Left hindlimb (tissue), 1 donor: ENCODE measurements around the gene COL5A3.
A peak's percentile ranks its signal among the peaks of the same experiment; 100 is the strongest.
"Not testable (repeated sequence)": the region's sequence is repeated elsewhere in the genome, so short reads cannot be mapped to it uniquely, and the experiment has no call there.

Experiments
- DNase-seq: peaks from one replicate; pipeline ENCODE4 v3.0.0-alpha.2; 2018

The COL5A3 gene

DNA sequence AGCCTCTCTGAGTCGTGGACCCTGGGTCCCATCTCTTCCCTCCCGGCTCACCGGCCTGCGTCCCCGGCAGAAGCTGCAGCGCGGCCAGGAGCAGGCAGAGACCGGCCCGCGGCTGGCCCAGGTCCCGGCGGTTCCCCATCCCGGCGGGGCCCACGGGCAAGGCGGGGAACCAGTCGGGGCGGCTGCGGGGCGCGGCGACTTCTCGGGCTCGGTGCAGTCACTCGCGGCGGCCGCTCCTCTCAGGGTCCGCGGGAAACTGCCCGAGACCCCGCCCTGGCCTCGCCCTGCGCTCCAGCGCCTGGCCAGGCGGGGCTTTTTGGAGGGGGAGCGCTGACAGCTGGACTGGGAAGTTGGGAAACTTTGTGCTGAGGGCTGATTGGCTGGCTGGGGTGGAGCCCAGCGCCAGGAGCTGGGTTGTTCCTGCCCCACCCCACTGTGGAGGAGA is at the start of gene COL5A3:
Gene COL5A3 (minus strand): TSS at position 258 of the 445 bp plus-strand sequence. CDS start 119 bp downstream, at position 139.
- peak; percentile 74 for DNase-seq

DNA sequence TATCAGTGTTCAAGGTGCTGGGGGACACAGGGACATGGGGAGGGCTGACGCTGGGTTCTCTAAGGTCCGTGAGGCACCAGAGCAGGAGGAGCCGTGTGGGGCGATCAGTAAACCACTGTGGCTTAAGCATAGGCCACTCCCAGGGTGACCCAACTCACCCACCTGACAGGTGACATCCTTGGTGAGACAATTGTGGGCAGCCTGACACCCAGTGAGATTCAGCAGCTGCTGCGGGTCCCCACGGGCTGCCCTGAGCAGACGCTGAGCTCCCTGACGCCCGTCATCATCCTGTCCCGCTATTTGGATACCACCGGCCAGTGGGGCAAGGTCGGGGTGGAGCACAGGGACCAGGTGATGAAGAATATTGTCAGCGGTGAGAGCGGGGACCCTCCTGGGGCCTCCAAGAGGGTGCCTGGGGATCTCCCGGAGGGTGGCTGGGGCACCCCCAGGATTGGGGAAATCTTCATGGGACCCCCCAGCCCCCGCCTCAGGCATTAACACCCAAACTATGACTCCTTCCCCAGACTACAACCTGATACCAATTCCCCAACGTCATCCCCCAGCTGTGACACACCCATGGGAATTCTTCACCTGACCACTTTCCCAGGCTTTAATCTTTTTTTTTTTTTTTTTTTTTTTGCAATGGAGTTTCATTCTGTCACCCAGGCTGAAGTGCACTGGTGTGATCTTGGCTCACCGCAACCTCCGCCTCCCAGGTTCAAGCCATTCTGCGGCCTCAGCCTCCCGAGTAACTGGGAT is 42.5 kb upstream of the COL5A3 start:
- DNase-seq: no peak

DNA sequence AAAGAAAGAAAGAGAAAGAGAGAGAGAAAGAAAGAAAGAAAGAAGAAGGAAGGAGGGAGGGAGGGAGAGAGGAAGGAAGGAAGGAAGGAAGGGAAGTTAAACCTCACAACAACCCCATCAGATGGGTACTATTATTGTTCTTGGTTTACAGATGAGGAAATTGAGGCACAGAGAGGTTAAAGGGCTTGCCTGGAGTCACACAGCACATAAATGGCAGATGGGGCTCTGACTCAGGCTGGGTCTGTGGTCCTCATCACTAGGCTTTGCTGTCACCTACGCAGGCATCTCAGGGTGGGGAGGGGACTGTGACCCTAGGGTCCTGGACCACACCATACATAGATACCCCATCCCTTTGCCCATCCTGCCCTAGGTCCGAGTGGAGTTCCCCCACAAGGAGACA is 39.3 kb upstream of the COL5A3 start:
- DNase-seq: no peak

DNA sequence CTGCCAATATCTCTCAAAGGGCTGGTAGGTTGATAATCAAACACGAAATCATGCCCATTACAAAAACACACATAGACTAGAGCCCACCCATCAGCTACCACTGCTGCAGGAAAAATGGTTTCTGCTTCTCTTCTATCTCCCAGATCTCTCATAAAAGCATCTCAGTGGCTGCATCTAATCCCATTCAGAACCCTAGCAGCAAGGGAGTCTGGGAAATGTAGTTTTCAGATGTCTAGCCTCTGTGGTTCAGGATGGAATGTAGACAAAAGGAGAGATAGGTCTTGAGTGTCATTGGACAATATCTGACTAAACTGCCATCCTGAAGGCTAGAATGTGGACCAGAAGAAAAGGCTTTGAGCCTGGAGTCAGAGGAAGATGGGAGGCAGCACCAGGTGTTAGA is 35.1 kb upstream of the COL5A3 start:
- no peak for DNase-seq

DNA sequence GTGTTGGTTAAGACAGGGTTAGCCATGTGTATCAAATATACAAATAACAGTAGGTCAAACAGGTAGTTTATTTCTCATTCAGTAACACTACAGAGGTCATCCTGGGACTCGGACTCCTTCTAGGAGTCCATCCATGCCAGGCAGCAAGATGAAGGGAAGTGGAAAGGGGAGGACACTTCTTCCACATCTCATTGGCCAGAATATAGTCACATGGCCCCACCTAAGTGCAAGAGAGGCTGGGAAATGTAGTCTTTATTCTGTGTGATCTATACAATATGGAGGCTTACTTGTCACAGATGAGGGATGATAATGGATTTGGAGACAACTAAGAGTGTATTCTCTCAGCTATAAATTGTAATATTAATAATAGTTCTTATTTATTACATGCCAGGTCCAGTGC is 34.1 kb upstream of the COL5A3 start:
- no peak for DNase-seq

DNA sequence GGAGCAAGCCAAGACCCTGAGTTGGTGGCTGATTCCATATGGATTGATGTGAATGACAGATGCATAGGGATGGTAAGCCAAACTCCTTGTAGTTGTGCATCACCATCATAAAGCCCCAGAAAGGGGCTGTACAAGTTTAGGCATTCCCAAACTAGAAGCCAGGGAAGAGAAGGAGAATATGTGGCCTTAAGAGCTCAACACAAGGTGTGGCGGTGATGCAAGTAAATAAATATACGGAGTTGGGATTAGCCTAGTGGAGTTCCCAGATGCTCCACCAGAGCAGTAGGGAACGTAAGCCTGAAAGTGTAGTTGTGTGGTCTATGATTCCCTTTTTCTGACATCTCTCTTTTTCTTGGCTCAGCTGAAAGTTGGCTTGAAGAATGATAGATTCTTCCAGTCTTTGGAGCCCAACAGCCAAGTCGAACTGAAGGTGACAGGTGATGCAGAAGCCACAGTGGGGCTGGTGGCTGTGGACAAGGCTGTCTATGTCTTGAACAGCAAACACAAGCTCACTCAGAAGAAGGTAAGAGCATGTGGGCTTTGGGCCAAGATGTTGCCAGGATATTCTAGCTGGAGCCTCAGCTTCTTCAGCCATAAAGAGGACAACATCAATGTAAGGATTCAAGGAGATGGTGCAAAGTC is 33.1 kb upstream of the COL5A3 start:
- no peak for DNase-seq

DNA sequence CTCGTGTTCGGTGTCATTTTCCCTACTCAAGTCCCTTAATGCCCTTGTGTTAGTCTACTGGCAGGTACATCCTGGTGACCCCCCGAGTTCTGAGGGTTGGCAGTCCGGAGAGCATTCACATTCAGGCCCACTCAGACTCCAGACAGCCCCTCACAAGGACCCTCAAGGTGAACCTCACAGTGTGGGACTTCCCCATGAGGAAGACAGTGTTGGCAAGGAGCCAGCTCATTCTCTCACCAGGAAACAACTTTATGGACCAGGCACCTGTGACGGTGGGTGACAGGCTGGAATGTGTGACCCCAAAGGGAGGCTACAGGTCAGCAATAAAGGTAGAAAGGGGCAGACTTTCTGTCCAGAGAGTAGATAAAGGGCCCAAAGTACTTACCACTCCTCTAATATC is 27.5 kb upstream of the COL5A3 start:
- no peak for DNase-seq

DNA sequence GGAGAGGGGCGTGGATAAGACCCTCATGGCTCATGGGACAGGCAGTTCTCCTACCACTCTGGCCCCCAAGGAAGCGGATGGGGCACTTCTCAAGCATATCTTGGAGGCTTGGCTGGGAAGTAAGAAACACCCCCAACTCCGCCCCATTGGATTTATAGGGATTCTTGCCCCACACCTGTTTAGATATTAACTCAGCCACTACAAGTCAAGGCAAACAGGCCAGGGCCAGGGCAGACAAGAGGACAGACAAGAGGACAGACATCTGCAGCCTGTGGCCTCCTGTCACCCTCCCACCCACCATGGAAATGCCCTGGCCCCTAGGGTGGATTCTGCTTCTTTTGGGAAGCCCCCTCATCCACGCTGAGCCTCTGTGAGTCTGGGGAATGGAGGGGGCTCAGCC is 27.1 kb upstream of the COL5A3 start:
- no peak for DNase-seq

DNA sequence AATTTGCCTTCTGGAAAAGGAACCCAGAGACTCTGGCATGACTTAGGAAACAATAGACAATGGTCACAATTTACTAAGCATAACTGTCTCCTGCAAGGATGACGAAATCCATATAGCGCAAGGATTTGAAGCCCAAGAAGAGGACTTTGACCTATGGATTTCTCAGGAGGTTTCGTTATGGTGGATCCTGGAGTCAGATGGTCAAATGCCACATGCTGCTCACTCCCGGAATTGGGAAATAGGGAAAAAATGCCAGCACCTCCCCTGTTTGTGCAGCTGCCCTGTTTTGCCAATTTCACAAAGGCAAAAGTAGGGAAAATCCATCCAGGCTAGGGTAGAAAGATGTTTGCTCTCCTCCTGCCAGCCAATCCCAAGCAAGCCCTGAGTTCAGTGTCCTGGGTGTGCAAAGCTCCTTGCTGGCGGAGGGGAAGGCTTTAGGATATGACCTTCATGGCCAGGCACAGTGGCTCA is 26.3 kb upstream of the COL5A3 start:
- DNase-seq: no peak

DNA sequence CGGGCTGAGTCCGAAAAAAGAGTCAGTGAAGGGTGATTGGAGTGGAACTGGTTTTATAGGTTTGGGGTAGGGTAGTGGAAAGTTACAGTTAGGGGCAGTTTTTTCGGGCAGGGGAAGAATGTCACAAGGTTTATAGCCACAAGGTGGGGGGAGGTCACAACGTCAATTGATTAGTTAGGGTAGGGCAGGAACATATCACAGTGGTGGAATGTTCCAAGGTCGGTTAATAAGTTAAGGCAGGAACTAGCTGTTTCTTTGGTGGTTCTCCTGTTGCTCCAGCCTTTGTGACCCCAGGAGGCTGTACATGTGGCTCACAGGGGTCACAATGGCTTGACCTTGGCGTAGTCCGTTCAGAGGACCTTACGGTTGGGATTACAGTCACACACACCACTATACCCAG is 23.3 kb upstream of the COL5A3 start:
- no peak for DNase-seq

DNA sequence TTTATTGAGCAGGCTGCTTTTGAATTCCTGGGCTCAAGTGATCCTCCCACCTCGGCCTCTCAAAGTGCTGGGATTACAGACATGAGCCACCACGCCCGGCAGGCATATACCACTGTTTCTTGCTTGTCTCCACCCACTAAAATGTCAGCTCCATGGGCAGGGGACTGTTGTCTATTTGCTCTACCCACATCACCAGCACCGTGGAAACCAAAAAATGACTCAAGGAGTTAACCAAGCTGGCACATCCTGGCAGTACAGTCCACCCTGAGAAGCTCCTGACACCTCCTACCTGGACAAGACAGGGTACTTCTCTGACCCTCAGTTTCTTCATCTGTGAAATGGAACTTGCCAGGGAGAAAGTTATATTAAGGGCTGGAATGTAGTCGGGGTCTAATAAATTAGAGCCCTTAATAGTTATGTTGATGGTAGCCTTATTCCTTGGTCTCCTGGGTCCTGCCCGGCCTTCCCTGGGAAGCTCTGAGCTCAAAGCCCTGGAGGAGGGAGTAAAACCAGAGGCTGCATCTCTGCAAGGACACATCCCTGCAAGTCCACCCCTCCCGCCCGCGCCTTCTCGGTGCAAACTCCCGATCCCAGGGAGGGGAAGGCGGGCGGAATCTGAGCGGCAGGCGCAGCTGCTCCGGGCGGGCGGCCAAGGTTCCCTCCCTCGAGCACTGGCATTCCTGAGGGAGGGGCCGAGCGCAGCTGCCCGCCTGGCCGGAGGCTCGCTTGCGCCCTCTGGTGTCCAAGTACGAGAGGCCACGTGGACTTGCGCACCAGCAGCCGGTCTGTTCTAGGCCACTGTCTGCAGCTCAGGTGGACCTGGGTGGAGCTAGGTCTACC is 17.1 kb upstream of the COL5A3 start:
- peak; percentile 96 for DNase-seq

DNA sequence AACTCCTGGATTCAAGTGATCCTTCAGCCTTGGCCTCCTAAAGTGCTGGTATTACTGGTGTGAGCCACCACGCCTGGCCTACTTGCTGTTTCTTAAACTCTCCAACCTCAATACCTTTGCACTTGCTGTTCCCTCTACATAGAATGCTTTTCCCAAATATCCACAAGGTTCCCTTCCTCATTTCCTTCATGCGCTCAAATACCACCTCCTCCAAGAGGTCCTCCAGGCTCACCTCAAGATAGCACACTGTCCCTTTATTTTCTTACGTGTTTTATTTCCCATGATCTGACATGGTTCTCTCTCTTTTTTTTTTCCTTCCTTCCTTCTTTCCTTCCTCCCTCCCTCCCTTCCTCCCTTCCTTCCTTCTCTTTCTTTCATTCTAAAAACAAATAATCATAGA is 16.4 kb upstream of the COL5A3 start:
- no peak for DNase-seq

DNA sequence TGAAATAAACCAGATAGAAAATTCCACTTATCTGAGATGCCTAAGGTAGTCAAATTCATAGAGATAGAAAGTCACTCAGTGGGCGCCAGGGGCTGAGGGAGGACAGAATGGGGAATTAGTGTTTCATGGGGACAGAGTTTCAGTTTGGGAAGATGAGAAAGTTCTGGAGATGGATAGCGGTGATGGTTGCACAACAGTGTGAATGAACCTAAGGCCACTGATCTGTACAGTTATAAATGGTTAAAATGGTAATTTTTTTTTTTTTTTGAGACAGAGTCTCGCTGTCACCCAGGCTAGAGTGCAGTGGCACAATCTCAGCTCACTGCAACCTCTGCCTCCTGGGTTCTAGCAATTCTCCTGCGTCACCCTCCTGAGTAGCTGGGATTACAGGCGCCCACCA is 12.8 kb upstream of the COL5A3 start:
- DNase-seq: not testable (repeated sequence)

DNA sequence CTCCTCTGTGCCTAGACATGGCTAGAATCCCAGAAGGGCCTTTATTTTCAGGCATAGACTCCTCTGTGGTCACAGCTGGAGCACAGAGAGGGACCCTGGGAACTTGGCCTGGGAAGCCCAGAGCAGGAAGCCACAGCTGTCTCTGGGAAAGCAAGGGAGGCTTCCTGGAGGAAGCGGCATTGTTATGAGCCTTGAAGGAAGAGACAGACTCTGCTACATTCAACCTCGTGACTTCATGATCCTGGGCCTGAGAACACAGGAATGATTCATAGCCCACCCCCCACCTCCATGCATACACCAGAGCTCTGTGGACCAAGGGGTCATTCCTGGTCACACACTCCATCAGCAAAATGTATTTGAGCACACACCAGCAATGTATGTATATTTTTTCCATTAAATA is 11.6 kb upstream of the COL5A3 start:
- DNase-seq: no peak

DNA sequence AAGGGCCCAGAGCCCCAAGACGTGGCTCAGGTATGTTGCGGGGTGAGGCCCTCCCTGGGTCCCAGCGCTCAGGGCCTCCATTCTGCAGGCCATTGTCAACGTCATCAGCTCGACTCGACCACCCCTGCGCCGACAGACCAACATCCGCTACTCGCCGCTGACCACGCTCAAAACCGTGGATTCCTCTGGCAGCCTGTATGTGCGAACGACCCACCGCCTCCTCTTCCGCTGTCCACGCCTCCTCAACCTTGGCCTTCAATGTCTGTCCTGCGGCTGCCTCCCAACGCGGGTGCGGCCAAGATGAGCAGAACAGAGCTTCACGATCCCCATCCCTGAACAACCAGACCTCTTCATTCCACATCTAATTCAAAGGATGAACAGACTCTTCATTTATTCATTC is 11.1 kb upstream of the COL5A3 start:
- no peak for DNase-seq

DNA sequence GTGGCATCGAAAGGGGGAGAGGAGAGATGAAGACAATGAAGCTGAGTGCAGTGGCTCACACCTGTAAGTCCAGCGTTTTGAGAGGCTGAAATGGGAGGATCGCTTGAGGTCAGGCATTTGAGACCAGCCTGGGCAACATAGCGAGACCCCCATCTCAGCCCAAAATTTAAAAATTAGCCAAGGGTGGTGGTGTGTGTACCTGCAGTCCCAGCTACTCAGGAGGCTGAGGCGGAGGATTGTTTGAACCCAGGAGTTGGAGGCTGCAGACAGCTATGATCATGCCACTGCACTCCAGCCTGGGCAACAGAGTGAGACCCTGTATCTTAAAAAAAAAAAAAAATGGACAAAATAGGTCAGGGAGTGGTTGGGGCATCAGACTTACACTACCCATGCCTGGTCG is 10.5 kb upstream of the COL5A3 start:
- DNase-seq: no peak

DNA sequence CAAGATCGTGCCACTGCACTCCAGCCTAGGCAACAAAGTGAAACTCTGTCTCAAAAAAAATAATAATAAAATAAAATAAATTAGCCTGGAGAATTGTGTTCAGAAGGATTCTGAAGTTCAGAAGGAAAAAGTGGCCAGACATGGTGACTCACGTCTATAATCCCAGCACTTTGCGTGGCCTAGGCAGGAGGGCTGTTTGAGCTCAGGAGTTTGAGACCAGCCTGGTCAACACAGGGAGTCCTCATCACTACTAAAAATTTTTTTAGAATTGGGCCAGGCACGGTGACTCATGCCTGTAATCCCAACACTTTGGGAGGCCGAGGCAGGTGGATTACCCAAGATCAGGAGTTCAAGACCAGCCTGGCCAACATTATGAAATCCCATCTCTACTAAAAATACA is 8.9 kb upstream of the COL5A3 start:
- no peak for DNase-seq

DNA sequence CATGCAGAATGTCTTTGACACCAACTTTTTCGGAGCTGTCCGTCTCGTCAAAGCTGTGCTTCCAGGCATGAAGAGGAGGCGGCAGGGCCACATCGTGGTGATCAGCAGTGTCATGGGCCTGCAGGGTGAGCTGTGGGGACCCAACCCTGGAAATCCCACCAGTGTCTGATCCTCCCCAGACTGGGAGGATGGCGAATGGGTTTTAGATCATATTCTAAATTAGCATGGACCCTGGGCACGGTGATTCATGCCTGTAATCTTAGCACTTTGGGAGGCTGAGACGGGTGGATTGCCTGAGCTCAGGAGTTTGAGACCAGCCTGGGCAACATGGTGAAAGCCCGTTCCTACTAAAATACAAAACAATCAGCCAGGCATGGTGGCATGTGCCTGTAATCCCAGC is 8.5 kb upstream of the COL5A3 start:
- DNase-seq: no peak

DNA sequence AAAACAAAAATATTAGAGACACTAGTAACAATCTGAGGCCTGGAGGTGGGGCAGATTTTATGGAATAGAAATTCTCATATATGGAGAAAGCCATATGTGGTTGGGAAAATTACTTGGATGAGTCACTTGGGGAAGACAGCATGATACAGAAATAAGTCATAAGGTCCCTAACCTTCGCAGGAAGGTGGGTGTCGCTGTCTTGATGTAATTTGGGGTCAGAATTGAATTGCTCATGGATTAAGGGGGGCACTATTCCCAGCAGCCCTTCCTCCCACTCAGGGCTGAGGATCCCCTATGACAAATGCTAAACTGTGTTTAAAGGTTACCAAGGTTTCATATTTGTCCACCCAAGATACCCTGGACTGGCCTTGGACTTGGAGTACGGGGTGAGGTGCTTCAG is 8.0 kb upstream of the COL5A3 start:
- no peak for DNase-seq

DNA sequence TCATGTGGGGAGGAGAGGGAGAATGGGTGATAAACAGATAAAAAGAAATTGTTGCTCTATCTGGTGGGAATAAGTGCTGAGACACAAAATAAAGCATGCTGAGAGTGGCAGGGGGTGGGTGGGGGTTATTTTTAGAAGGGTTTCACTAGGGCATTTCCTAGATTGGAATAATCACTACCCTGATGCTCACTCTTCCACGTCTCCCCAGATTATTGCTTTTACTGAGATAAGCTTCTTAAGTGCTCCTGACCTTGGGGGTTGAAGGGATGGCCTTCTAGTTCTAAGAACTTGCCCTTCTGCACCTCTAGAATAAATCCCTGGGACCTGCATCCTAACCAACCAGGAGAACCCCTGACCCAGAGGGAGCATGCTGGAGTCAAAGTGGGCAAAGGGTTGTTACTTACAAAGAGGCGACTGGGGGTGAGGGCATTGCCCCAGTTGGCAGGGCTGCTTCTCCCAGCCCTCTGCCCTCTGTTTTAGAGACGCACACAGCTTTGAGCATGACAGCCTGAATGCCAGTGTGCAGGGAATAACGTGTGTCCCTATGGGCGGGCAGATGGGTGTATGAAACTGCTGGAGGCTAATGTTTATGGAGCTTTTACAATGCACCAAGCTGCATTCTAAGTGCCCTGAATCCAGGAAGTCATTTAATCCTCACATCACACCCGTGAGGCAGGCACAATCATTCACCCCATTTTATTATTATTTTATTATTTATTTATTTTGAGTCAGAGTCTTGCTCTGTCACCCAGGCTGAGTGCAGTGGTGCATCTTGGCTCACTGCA is 3.7 kb upstream of the COL5A3 start:
- no peak for DNase-seq

DNA sequence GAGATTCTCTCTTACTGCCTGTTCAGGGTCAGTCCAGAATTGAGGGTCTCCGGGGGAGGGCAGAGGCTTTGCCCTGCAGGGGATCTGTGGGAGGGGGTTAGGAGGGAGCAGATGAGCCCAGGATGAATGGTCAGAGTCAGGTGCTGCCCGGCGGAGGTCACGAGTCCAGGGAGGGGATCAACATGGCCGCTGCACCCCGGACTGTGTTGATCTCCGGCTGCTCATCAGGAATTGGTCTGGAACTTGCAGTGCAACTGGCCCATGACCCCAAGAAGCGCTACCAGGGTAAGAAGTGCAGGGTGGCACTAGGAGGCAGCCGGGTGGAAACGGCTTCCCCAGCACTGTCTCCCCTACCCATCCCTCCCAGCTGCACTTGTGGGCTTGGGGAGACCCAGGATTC is 3.0 kb upstream of the COL5A3 start, which contains the start of gene RDH8:
Gene RDH8 (plus strand): TSS at position 168 of the 400 bp plus-strand sequence. CDS start 15 bp downstream, at position 183.
- DNase-seq: no peak

DNA sequence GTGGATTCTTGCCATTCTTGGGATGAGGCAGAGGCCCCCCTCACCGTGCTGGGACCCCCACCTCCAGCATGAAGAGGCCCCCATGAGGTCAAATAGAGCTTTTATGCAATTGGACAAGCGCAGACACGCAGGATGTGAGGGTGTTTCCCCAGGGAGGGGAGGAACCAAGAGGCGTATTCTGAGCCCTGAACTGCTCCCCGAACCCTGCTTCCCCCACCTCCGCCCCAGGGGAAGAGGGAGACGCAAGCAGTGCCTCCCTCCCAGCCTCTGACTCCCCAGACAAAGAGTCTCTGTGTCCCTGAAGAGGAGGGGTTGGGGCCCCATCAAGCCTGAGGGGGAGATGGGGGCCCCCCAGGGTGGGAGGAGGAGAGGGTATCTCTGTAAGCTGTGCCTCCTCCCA is 1.7 kb upstream of the COL5A3 start:
- DNase-seq: no peak

DNA sequence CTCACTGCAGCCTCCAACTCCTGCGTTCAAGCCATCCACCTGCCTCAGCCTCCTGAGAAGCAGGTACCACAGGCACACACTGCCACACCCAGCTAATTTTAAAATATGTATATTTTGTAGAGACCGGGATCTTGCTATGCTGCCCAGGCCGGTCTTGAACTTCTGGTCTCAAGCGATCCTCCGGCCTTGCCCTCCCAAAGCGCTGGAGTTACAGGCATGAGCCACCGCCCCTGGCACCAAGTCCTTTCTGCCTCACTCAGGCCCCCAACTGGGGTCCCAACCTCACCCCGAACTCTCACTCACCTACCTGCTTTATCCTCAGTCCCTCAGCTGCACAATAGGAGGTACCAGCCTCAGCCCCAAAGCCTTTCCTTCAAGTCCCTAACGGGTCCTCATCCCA is 635 bp upstream of the COL5A3 start:
- DNase-seq: no peak
